ENCODE measurements around the gene FARSB. TPM values are rescaled to one million over a fixed set of nuclear protein-coding genes. Genes with fewer than 3 reads are reported as not detected.

Gene FARSB
- total RNA-seq, 1 donor from 2014 or later, result 15.5 TPM

DNA sequence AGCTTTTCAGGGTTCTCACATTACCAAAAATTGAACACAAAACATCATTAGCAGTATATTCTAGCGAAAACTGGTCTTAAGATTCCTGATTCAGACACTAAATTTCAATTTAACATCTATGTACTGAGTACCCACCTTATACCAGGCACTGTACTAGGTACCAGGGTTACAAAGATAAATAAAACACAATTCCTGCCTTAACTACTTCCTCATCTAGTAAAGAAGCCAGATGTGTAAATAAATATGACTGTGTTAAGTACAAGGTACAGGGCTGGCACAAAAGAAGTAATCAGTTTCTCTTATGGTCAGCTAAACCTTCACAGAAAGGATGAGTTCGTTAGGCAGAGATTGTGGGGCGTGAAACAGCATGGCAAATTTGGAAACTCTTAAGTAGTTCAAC lies 6.1 kb downstream of the FARSB start:
- Mint-ChIP-seq H3K27me3 (ENCODE audit: low read depth) (no peaks in the 10 kb centered on the region), H3K9me3 (ENCODE audit: low read depth) (no peaks in the 10 kb centered on the region), H3K27ac (ENCODE audit: unreplicated experiment) (no peak overlapping the region), H3K36me3 (ENCODE audit: low read depth) (peaks cover 6% of the 10 kb centered on the region), H3K4me1 (ENCODE audit: low read depth) (peaks cover 13% of the 10 kb centered on the region), H3K4me3 (ENCODE audit: unreplicated experiment) (no peak overlapping the region)
- TF ChIP-seq, protein P1, sequence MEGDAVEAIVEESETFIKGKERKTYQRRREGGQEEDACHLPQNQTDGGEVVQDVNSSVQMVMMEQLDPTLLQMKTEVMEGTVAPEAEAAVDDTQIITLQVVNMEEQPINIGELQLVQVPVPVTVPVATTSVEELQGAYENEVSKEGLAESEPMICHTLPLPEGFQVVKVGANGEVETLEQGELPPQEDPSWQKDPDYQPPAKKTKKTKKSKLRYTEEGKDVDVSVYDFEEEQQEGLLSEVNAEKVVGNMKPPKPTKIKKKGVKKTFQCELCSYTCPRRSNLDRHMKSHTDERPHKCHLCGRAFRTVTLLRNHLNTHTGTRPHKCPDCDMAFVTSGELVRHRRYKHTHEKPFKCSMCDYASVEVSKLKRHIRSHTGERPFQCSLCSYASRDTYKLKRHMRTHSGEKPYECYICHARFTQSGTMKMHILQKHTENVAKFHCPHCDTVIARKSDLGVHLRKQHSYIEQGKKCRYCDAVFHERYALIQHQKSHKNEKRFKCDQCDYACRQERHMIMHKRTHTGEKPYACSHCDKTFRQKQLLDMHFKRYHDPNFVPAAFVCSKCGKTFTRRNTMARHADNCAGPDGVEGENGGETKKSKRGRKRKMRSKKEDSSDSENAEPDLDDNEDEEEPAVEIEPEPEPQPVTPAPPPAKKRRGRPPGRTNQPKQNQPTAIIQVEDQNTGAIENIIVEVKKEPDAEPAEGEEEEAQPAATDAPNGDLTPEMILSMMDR (IDR thresholded peaks at IDR 0.05), result no peak
- no peak for DNase-seq (ENCODE audit: low spot score)

DNA sequence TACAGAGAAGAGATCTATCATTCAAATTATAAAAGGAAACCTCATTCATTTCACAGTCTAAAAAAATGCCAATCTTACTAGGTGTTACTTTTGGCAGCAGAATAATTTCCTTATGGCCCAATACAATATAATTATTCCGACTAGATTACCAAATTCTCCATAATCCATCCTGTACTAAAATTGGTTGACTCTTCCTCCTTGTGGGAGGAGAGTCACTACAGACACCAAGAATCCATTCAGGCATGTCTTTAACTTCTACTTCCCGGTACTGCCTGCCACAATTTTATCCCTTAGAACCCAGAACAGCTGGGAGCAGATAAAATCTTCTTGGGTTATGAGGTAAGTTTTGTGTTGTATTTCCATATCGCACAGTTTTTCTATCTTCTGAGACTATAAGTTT lies 9.9 kb downstream of the FARSB start:
- Mint-ChIP-seq H3K36me3 (ENCODE audit: low read depth) (peaks cover 13% of the 10 kb centered on the region), H3K4me1 (ENCODE audit: low read depth) (no peaks in the 10 kb centered on the region), H3K9me3 (ENCODE audit: low read depth) (no peaks in the 10 kb centered on the region), H3K27me3 (ENCODE audit: low read depth) (no peaks in the 10 kb centered on the region), H3K27ac (ENCODE audit: unreplicated experiment) (no peak overlapping the region), H3K4me3 (ENCODE audit: unreplicated experiment) (no peak overlapping the region)
- TF ChIP-seq, protein P1 (IDR thresholded peaks at IDR 0.05), result no peak
- DNase-seq (ENCODE audit: low spot score), result no peak

DNA sequence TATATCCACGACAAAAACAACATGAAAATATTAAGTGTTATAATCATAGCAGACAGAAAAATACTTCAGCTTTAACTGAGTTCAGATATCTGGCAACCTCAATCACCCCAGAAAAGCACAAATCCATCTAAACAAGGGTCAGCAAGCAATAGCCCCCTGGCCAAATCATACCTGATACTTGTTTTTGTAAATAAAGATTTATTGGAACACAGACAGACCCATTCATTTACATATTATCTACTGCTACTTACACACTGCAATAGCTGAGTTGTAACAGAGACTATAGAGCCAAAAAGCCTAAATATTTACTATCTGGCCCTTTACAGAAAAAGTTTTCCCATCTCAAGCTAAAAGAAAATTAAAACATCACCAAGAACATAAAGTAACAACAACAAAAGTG lies 12.8 kb downstream of the FARSB start:
- Mint-ChIP-seq H3K9me3 (ENCODE audit: low read depth) (no peaks in the 10 kb centered on the region), H3K27ac (ENCODE audit: unreplicated experiment) (no peak overlapping the region), H3K36me3 (ENCODE audit: low read depth) (peaks cover 20% of the 10 kb centered on the region), H3K4me1 (ENCODE audit: low read depth) (no peaks in the 10 kb centered on the region), H3K27me3 (ENCODE audit: low read depth) (no peaks in the 10 kb centered on the region), H3K4me3 (ENCODE audit: unreplicated experiment) (no peak overlapping the region)
- TF ChIP-seq, protein P1 (IDR thresholded peaks at IDR 0.05), result no peak
- no peak for DNase-seq (ENCODE audit: low spot score)

DNA sequence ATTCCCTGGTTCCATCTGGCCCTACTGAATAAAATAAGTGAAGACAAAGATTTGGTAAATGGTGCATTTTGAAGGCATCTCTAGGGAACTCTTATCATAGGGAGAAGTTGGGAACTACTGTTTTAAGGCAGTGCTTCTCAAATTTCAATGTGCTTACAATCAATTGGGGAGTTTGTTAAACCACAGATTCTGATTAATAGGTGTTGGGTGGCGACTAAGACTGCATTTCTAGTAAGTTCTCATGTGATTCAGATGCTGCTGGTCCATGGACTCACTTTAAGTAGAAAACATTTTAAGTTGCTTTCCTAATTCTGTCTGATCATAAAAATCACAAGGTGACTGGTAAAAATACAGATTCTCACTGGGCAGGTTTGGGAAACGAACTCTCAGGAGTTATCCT lies 14.6 kb downstream of the FARSB start:
- Mint-ChIP-seq H3K9me3 (ENCODE audit: low read depth) (peaks cover 4% of the 10 kb centered on the region), H3K4me1 (ENCODE audit: low read depth) (no peaks in the 10 kb centered on the region), H3K36me3 (ENCODE audit: low read depth) (peaks cover 28% of the 10 kb centered on the region), H3K27me3 (ENCODE audit: low read depth) (no peaks in the 10 kb centered on the region), H3K4me3 (ENCODE audit: unreplicated experiment) (no peak overlapping the region), H3K27ac (ENCODE audit: unreplicated experiment) (no peak overlapping the region)
- DNase-seq (ENCODE audit: low spot score), result no peak
- TF ChIP-seq, protein P1 (IDR thresholded peaks at IDR 0.05), result no peak

DNA sequence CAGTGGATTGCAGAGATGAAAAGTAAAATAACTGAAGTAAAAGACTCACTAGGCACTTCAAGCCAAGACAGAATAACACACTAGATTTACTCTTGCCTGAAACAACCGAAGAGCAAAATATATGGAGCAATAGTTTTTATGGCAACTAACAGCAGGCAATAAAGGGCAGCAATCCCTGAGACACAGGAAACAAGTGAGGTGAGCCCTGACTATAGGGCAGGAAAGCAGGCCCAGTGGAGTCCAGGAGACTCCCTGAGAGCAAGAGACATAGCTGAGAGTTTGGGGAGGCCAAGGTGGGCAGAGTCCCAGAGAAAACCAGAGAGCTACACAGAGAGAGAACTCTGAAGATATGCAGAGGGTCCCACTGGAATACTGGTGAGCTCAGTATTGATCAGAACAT lies 18.8 kb downstream of the FARSB start:
- Mint-ChIP-seq H3K36me3 (ENCODE audit: low read depth) (peaks cover 36% of the 10 kb centered on the region), H3K4me1 (ENCODE audit: low read depth) (no peaks in the 10 kb centered on the region), H3K27ac (ENCODE audit: unreplicated experiment) (no peak overlapping the region), H3K4me3 (ENCODE audit: unreplicated experiment) (no peak overlapping the region), H3K27me3 (ENCODE audit: low read depth) (no peaks in the 10 kb centered on the region), H3K9me3 (ENCODE audit: low read depth) (peaks cover 4% of the 10 kb centered on the region)
- TF ChIP-seq, protein P1 (IDR thresholded peaks at IDR 0.05), result no peak
- no peak for DNase-seq (ENCODE audit: low spot score)
